ENCODE data around the gene ADAMTS12.

Gene ADAMTS12

DNA sequence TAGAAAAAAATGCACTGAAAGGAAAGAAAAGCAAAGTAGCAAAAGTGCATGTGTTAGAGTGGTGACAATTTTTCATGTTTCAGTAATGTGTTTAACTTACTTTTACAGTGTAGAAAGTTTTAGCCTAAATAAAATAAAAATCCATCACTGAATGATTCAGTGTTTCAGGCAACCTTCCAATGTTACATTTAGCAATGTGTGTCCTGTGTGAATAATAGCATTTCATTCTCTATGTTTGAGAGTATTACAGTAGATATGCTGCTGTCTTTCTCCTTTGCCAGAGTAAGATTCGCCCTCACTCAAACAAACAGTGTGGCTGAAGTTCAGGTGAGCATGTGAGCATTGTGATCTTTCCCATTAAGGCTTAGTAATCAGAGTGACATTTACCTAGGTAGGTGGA, 279.9 kb downstream of the ADAMTS12 start:
- H3K4me3 Mint-ChIP-seq, result no peak overlapping the region
- H3K9me3 Mint-ChIP-seq, result no peaks in the 10 kb centered on the region
- H3K4me1 Mint-ChIP-seq, result peaks cover 6% of the 10 kb centered on the region
- H3K36me3 Mint-ChIP-seq (ENCODE audit: low read depth), result peaks cover 23% of the 10 kb centered on the region
- H3K27me3 Mint-ChIP-seq (ENCODE audit: low read depth, poor library complexity), result no peaks in the 10 kb centered on the region
- TF ChIP-seq, protein P1, sequence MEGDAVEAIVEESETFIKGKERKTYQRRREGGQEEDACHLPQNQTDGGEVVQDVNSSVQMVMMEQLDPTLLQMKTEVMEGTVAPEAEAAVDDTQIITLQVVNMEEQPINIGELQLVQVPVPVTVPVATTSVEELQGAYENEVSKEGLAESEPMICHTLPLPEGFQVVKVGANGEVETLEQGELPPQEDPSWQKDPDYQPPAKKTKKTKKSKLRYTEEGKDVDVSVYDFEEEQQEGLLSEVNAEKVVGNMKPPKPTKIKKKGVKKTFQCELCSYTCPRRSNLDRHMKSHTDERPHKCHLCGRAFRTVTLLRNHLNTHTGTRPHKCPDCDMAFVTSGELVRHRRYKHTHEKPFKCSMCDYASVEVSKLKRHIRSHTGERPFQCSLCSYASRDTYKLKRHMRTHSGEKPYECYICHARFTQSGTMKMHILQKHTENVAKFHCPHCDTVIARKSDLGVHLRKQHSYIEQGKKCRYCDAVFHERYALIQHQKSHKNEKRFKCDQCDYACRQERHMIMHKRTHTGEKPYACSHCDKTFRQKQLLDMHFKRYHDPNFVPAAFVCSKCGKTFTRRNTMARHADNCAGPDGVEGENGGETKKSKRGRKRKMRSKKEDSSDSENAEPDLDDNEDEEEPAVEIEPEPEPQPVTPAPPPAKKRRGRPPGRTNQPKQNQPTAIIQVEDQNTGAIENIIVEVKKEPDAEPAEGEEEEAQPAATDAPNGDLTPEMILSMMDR (IDR thresholded peaks at IDR 0.05), result no peak
- no peak for DNase-seq
- no peak overlapping the region for H3K27ac Mint-ChIP-seq

DNA sequence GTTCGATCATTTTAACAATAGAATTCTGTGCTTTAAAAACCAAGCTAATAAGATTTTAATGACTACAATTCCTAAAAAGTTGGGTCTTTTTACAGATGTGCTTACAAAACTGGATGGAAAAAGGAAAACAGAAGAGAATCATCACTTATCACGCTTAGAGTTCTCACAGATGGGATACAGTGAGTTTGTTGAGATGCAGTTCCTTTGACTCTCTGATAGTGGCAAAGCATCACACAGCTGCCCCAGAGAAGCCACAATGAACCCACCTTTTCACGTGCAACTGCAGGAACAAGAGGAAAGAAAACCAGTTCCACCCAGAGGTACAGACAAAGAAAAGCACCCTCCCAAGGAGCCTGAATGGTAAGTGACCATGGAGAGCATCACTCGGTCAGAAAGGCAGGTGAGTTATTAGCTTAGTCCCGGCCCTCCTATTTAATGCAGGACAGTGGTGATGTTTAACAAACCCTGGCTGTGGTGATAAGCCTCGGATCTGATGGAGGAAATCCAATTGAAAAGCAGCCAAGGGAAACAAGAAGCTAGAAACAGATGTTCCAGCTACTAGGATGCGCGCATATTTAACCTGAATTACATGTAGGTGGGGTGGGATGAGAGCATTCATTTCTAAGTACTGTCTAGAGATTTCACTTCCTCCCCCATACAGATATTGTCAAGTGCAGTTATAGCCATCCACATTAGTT, 283.3 kb downstream of the ADAMTS12 start:
- H3K27me3 Mint-ChIP-seq (ENCODE audit: low read depth, poor library complexity), result no peaks in the 10 kb centered on the region

DNA sequence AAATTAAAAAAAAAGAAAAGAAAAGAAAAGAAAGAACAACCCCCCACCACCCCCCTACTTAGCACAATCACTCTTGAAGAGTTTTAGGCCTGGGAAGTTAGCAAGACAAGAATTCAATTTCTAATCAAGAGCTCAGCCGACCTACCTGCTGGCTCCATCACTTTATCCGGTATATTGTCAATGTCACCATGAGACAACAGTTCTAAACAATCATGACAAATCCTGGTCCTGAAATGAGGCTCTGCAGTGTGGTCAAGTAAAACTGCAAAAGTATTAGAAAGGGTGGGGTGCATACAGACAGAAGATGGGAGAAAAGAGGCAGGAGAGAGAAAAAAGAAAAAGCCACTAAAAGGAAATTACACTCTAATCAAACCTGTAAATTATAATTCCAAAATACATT, 287.3 kb downstream of the ADAMTS12 start:
- no peaks in the 10 kb centered on the region for H3K36me3 Mint-ChIP-seq (ENCODE audit: low read depth)
- H3K4me1 Mint-ChIP-seq, result peaks cover 7% of the 10 kb centered on the region
- no peak for DNase-seq
- H3K4me3 Mint-ChIP-seq, result no peak overlapping the region
- H3K27me3 Mint-ChIP-seq (ENCODE audit: low read depth, poor library complexity), result no peaks in the 10 kb centered on the region
- H3K27ac Mint-ChIP-seq, result no peak overlapping the region
- TF ChIP-seq, protein P1 (IDR thresholded peaks at IDR 0.05), result no peak
- H3K9me3 Mint-ChIP-seq, result no peaks in the 10 kb centered on the region

More for the DNA sequence above, 283.3 kb downstream of the ADAMTS12 start:
- TF ChIP-seq, protein P1 (IDR thresholded peaks at IDR 0.05), result no peak
- Mint-ChIP-seq H3K9me3 (no peaks in the 10 kb centered on the region), H3K27ac (no peak overlapping the region), H3K36me3 (ENCODE audit: low read depth) (peaks cover 13% of the 10 kb centered on the region), H3K4me3 (no peak overlapping the region), H3K4me1 (no peaks in the 10 kb centered on the region)
- DNase-seq, result no peak

DNA sequence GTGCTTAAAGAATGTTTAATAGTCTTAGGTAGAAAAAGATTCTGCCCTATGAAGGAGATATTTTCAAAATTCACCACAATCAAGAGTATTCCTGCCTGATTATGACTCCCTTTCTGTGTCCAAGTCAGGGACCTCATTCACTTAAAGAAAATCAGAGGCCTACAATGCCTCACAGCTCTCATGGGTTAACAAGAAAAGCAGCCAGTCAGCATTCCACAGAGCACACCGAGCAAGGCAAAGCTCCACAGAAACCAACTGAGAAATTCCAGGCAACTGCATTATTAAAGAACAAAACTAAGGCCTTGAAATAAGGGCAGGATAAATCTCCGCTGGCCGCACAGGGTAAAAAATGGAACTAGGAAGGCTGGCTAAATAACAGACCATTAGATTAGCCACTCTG, 289.9 kb downstream of the ADAMTS12 start:
- no peaks in the 10 kb centered on the region for H3K36me3 Mint-ChIP-seq (ENCODE audit: low read depth)
- no peak overlapping the region for H3K4me3 Mint-ChIP-seq
- TF ChIP-seq, protein P1 (IDR thresholded peaks at IDR 0.05), result no peak
- no peaks in the 10 kb centered on the region for H3K27me3 Mint-ChIP-seq (ENCODE audit: low read depth, poor library complexity)
- DNase-seq, result no peak
- no peaks in the 10 kb centered on the region for H3K9me3 Mint-ChIP-seq
- H3K27ac Mint-ChIP-seq, result no peak overlapping the region
- H3K4me1 Mint-ChIP-seq, result peaks cover 12% of the 10 kb centered on the region

DNA sequence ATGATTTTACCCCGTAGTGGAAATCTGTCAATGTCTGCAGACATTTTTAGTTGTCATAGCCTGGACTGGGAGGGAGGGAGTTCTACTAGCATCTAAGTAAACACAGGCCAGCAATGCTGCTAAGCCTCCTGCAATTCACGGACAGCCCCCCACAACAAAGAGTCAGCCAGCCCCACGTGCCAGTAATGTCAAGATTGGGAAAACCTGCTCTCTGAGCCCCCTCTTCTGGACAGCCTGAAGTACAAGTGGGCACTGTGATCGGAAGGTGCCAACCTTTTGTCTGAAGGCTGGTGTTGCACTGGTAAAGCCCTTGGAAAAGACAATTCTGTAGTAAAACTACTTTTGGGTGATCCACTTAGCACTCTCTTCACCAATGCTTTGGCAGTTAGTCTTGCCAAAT, 296.5 kb downstream of the ADAMTS12 start:
- no peak for DNase-seq

More for the DNA sequence above, 296.5 kb downstream of the ADAMTS12 start:
- no peaks in the 10 kb centered on the region for H3K9me3 Mint-ChIP-seq
- H3K4me3 Mint-ChIP-seq, result no peak overlapping the region
- H3K36me3 Mint-ChIP-seq (ENCODE audit: low read depth), result no peaks in the 10 kb centered on the region
- peaks cover 7% of the 10 kb centered on the region for H3K4me1 Mint-ChIP-seq
- H3K27me3 Mint-ChIP-seq (ENCODE audit: low read depth, poor library complexity), result no peaks in the 10 kb centered on the region
- TF ChIP-seq, protein P1 (IDR thresholded peaks at IDR 0.05), result no peak
- H3K27ac Mint-ChIP-seq, result no peak overlapping the region
